ENCODE measurements around the gene PIP4K2C. TPM values are rescaled to one million over a fixed set of nuclear protein-coding genes. Genes with fewer than 3 reads are reported as not detected.
A peak's percentile ranks its signal among the peaks of the same experiment; 100 is the strongest.
"Not testable (repeated sequence)": the region's sequence is repeated elsewhere in the genome, so short reads cannot be mapped to it uniquely, and the experiment has no call there.

The PIP4K2C gene
- total RNA-seq, 6 experiments from 2014 or later: 11.3 to 27.6 (median 12.8) TPM

GRCh38 chr12:57585156-57585555, 5.8 kb upstream of the PIP4K2C start:
- 58% methylated on average over 2 of the region's 2 CpGs for WGBS (ENCODE audit: insufficient coverage, low coverage, low lambda C conversion rate, missing lambda C conversion rate)
- intact Hi-C loops (cut with DNase I): no loop called here
- no peak for ATAC-seq

GRCh38 chr12:57586128-57586527, 4.9 kb upstream of the PIP4K2C start:
- intact Hi-C loops (cut with DNase I): no loop called here
- H3K4me3 ChIP-seq: no peak overlapping the region
- DNase-seq: no peak
- no peak for ATAC-seq
- no peak overlapping the region for H3K27ac ChIP-seq
- no peaks in the 10 kb centered on the region for H3K36me3 ChIP-seq
- TF ChIP-seq POLR2A (IDR thresholded peaks at IDR 0.05) (no peak), CTCF (IDR thresholded peaks at IDR 0.05) (no peak)
- H3K9me3 ChIP-seq: no peaks in the 10 kb centered on the region
- WGBS (ENCODE audit: insufficient coverage, low coverage, low lambda C conversion rate, missing lambda C conversion rate): 69% methylated on average over 3 of the region's 3 CpGs
- H3K4me1 ChIP-seq: peaks cover 0 to 18% (median 2%) of the 10 kb centered on the region in 4 donors
- no peaks in the 10 kb centered on the region for H3K27me3 ChIP-seq

More at GRCh38 chr12:57585156-57585555, 5.8 kb upstream of the PIP4K2C start:
- Histone ChIP-seq H3K27me3 (no peaks in the 10 kb centered on the region), H3K4me1 (peaks cover 0 to 13% (median 2%) of the 10 kb centered on the region in 4 donors), H3K36me3 (no peaks in the 10 kb centered on the region), H3K27ac (no peak overlapping the region), H3K9me3 (no peaks in the 10 kb centered on the region), H3K4me3 (no peak overlapping the region)
- TF ChIP-seq CTCF (IDR thresholded peaks at IDR 0.05): no peak
- TF ChIP-seq POLR2A (IDR thresholded peaks at IDR 0.05): no peak
- DNase-seq: no peak

GRCh38 chr12:57586832-57587429, 4.1 kb upstream of the PIP4K2C start:
- peak; percentile 48 to 67 (median 60) for ATAC-seq
- no peak for DNase-seq
- Histone ChIP-seq H3K9me3 (no peaks in the 10 kb centered on the region), H3K4me3 (no peak overlapping the region), H3K27me3 (no peaks in the 10 kb centered on the region), H3K4me1 (peaks cover 0 to 21% (median 4%) of the 10 kb centered on the region in 4 donors), H3K36me3 (no peaks in the 10 kb centered on the region), H3K27ac (no peak overlapping the region)
- intact Hi-C loops (cut with DNase I): no loop called here
- WGBS (ENCODE audit: insufficient coverage, low coverage, low lambda C conversion rate, missing lambda C conversion rate): 44% methylated on average over 3 of the region's 3 CpGs
- no peak for TF ChIP-seq POLR2A (IDR thresholded peaks at IDR 0.05)
- no peak for TF ChIP-seq CTCF (IDR thresholded peaks at IDR 0.05)

- H3K4me3 ChIP-seq; DNase-seq; H3K9me3 ChIP-seq; H3K27me3 ChIP-seq; intact Hi-C loops (cut with DNase I); ATAC-seq; H3K36me3 ChIP-seq; H3K27ac ChIP-seq: not testable (repeated sequence)
- 91% methylated on average over 11 of the region's 15 CpGs for WGBS (ENCODE audit: insufficient coverage, low coverage, low lambda C conversion rate, missing lambda C conversion rate)
- H3K4me1 ChIP-seq: peaks cover 0 to 21% (median 5%) of the 10 kb centered on the region in 4 donors
Measured at GRCh38 chr12:57588951-57589610, 1.9 kb upstream of the PIP4K2C start.

- no peaks in the 10 kb centered on the region for H3K27me3 ChIP-seq
- WGBS (ENCODE audit: insufficient coverage, low coverage, low lambda C conversion rate, missing lambda C conversion rate): 9% methylated on average over 2 of the region's 2 CpGs
- H3K9me3 ChIP-seq: no peaks in the 10 kb centered on the region
- no peaks in the 10 kb centered on the region for H3K36me3 ChIP-seq
- DNase-seq: no peak
- ATAC-seq: no peak
- no peak for TF ChIP-seq CTCF (IDR thresholded peaks at IDR 0.05)
- no peak for TF ChIP-seq POLR2A (IDR thresholded peaks at IDR 0.05)
- peak overlapping the region in 1 of 3 donors; percentile 35 for H3K27ac ChIP-seq
- H3K4me3 ChIP-seq: peak overlapping the region; percentile 93 to 98 (median 96)
- peaks cover 0 to 21% (median 5%) of the 10 kb centered on the region in 4 donors for H3K4me1 ChIP-seq
- intact Hi-C loops (cut with DNase I): no loop called here
Measured at GRCh38 chr12:57590479-57590863, 521 bp upstream of the PIP4K2C start.

Measured in right lobe of liver (tissue), 6 donors.